ENCODE results near the gene ARSA. TPM values are rescaled to one million over a fixed set of nuclear protein-coding genes. Genes with fewer than 3 reads are reported as not detected.

Gene ARSA
- total and polyA plus RNA-seq, 2 of the 13 experiments (the other 11 are each of a cell fraction or from before 2014, with no cell fraction given), result 9.0 to 11.5 TPM

DNA sequence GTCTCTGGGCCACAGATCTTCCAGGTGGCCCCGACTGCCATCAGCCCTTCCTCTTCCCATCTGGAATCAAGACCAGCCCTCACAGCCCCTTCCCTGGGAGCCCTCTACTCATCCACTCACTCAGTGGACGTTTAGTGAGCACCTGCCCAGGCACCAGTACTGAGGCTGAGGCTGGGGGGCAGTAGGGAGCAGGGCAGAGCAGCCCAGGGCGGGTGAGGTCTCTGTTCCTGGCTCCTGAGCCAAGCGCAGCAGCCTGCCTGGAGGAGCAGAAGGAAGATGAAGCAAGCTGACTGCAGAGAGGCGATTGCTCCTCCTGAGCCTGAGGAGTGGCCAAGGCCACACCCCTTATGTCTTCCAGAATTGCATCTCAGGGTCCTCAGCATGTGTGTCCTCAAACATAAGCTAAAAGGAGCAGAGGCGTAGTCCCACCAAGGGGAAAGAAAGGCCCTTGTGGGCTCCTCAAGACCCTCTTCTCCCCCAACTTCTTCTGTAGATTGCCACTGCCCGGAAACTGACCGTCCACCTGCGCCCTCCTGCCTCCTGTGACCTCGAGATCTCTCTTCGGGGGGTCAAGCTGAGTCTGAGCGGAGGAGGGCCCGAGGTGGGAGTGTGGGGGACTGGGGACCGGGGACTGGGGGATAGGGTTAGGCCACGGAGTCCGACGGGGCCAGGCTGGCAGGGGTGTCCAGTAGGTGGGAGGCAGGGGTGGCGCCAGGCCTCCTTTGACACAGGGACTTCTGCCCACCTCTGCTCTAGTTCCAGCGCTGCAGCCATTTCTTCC is 21.6 kb downstream of the ARSA start:
- CTCF ChIA-PET (ENCODE audit: low intra/inter-chr PET ratio, low total read pairs), result no interaction called here
- 77% methylated on average over 12 of the region's 19 CpGs for WGBS (ENCODE audit: low lambda C conversion rate)
- no peaks in the 10 kb centered on the region for H3K9me3 ChIP-seq (ENCODE audit: low read length)
- no peak overlapping the region for H3K9ac ChIP-seq (ENCODE audit: insufficient read depth, low read depth, low read length)
- no peaks in the 10 kb centered on the region for H3K36me3 ChIP-seq (replicated peaks in 1 of 2; ENCODE audit: control insufficient read depth in 1 of 2, insufficient read depth in 2 of 2, low read length in 2 of 2)
- H3K4me2 ChIP-seq (ENCODE audit: low read depth, low read length), result no peak overlapping the region
- intact Hi-C loops (cut with micrococcal nuclease; ENCODE audit: unreplicated experiment), result no loop called here
- no peak for DNase-seq (ENCODE audit: low spot score)
- FAIRE-seq, result no peak
- H3K4me1 ChIP-seq (ENCODE audit: insufficient read depth, low read length), result peaks cover 6% of the 10 kb centered on the region; the same call in 1 of the 2 replicates
- H2AFZ ChIP-seq (ENCODE audit: low read length), result no peak overlapping the region
- no TSS peak for BruUV-seq (replicated peaks)
- no peaks in the 10 kb centered on the region for H4K20me1 ChIP-seq (ENCODE audit: insufficient read depth, low read length)
- no peaks in the 10 kb centered on the region for H3K79me2 ChIP-seq (ENCODE audit: insufficient read depth, low read length)
- TF ChIP-seq PHF5A (CRISPR knock-in tag; IDR thresholded peaks at IDR 0.05; ENCODE audit: low read depth, unreplicated experiment) (no peak), CTCF (CRISPR knock-in tag; IDR thresholded peaks at IDR 0.05) (0 out of 2 replicates have a peak, but pooled peaks have one; percentile 15), POGZ (CRISPR knock-in tag; IDR thresholded peaks at IDR 0.05) (no peak), ZNF460 (CRISPR knock-in tag; IDR thresholded peaks at IDR 0.05; ENCODE audit: borderline replicate concordance) (no peak), GZF1 (CRISPR knock-in tag; IDR thresholded peaks at IDR 0.05) (no peak), ZNF768 (CRISPR knock-in tag; IDR thresholded peaks at IDR 0.05) (peak; percentile 88), ZFP90 (CRISPR knock-in tag; IDR thresholded peaks at IDR 0.05; ENCODE audit: borderline replicate concordance) (no peak)
- no peak overlapping the region for H3K4me3 ChIP-seq (replicated peaks in 1 of 3; ENCODE audit: insufficient read depth in 1 of 3, low read depth in 2 of 3, low read length in 3 of 3)
- POLR2A ChIA-PET, result no interaction called here
- no peak overlapping the region for H3K27ac ChIP-seq (ENCODE audit: extremely low read length, insufficient read depth, low read length)
- H3K27me3 ChIP-seq (ENCODE audit: control insufficient read depth in 1 of 2, insufficient read depth in 2 of 2, low read length in 2 of 2), result peaks cover 0 to 6% of the 10 kb centered on the region in 2 experiments; a peak in 3 of 5 replicates
- peak; percentile 13; the same call in 1 of the 3 replicates for ATAC-seq
- in situ Hi-C loops (cut with HindIII; ENCODE audit: extremely low pct_ligation_motif_present, low pct_unique_long_range_greater_than_20kb), result no loop called here

Measured in HepG2 (cell line).